H1 (cell line): Measurements from ENCODE around the gene CORO2B.

Source experiments
- ATF3 ChIP-seq: IDR thresholded peaks from 2 replicates; pipeline ENCODE4 v1.6.1; 2011; ENCODE audit warnings: low read depth, mild to moderate bottlenecking, low read length; ENCODE audit not compliant: insufficient read depth
- CTCF ChIP-seq, 3 experiments: IDR thresholded peaks; 1 replicate in 2 of 3; 2 replicates in 1 of 3; pipeline versions ENCODE4 v1.5.1 to v1.6.1; 2011; ENCODE audit warnings: low read length in 3 of 3, mild to moderate bottlenecking in 3 of 3, inconsistent platforms in 2 of 3, low read depth in 1 of 3, moderate library complexity in 1 of 3; ENCODE audit not compliant: insufficient read depth in 1 of 3; ENCODE audit errors: control extremely low read depth in 1 of 3
- EP300 ChIP-seq, 2 experiments: IDR thresholded peaks; 1 replicate in 1 of 2; 2 replicates in 1 of 2; pipeline ENCODE4 v1.6.1; 2011 to 2012; ENCODE audit warnings: low read depth in 2 of 2, low read length in 2 of 2, mild to moderate bottlenecking in 2 of 2, borderline replicate concordance in 1 of 2, inconsistent platforms in 1 of 2, moderate library complexity in 1 of 2
- JUN ChIP-seq: IDR thresholded peaks from 2 replicates; pipeline ENCODE4 v1.6.1; 2011; ENCODE audit warnings: low read depth, mild to moderate bottlenecking, improper control_type of control experiment, low read length
- POLR2A ChIP-seq, 2 experiments: IDR thresholded peaks; 1 replicate in 1 of 2; 2 replicates in 1 of 2; pipeline ENCODE4 v1.6.1; 2011; ENCODE audit warnings: low read depth in 2 of 2, low read length in 2 of 2, mild to moderate bottlenecking in 2 of 2; ENCODE audit errors: control extremely low read depth in 1 of 2
- RAD21 ChIP-seq, 2 experiments: IDR thresholded peaks in 1 of 2; conservative IDR thresholded peaks in 1 of 2; 2 replicates each; pipeline ENCODE4 v1.6.1; 2011; ENCODE audit warnings: low read depth in 2 of 2, low read length in 2 of 2, improper control_type of control experiment in 1 of 2, inconsistent platforms in 1 of 2, mild to moderate bottlenecking in 1 of 2, moderate library complexity in 1 of 2
- USF2 ChIP-seq: IDR thresholded peaks from 2 replicates; pipeline ENCODE4 v1.6.1; 2011; ENCODE audit warnings: low read length, improper control_type of control experiment

GRCh38 chr15:68634531-68634930 lies 55.7 kb downstream of the CORO2B start:
- no peak for TF ChIP-seq CTCF (IDR thresholded peaks at IDR 0.05; ENCODE audit: control extremely low read depth in 1 of 3, insufficient read depth in 1 of 3, low read depth in 1 of 3, low read length in 3 of 3)
- no peak for TF ChIP-seq POLR2A (IDR thresholded peaks at IDR 0.05; ENCODE audit: control extremely low read depth in 1 of 2, low read depth in 2 of 2, low read length in 2 of 2)
- no peak for TF ChIP-seq RAD21 (IDR thresholded peaks at IDR 0.05 in 1 of 2, conservative IDR thresholded peaks at IDR 0.05 in 1 of 2; ENCODE audit: low read depth in 2 of 2, low read length in 2 of 2)
- TF ChIP-seq JUN = no peak
- TF ChIP-seq USF2 = no peak
- no peak for TF ChIP-seq ATF3
- TF ChIP-seq EP300 (IDR thresholded peaks at IDR 0.05; ENCODE audit: borderline replicate concordance in 1 of 2, low read depth in 2 of 2, low read length in 2 of 2) = no peak
